GM21360 (cell line): ENCODE data around the gene SEC63.

Experiments
- ATAC-seq: cut with Tn5 transposase; IDR thresholded peaks from one replicate; pipeline ENCODE4 v1.9.1; 2021; ENCODE audit warnings: mild to moderate bottlenecking, moderate library complexity; ENCODE audit not compliant: unreplicated experiment

Gene SEC63

DNA sequence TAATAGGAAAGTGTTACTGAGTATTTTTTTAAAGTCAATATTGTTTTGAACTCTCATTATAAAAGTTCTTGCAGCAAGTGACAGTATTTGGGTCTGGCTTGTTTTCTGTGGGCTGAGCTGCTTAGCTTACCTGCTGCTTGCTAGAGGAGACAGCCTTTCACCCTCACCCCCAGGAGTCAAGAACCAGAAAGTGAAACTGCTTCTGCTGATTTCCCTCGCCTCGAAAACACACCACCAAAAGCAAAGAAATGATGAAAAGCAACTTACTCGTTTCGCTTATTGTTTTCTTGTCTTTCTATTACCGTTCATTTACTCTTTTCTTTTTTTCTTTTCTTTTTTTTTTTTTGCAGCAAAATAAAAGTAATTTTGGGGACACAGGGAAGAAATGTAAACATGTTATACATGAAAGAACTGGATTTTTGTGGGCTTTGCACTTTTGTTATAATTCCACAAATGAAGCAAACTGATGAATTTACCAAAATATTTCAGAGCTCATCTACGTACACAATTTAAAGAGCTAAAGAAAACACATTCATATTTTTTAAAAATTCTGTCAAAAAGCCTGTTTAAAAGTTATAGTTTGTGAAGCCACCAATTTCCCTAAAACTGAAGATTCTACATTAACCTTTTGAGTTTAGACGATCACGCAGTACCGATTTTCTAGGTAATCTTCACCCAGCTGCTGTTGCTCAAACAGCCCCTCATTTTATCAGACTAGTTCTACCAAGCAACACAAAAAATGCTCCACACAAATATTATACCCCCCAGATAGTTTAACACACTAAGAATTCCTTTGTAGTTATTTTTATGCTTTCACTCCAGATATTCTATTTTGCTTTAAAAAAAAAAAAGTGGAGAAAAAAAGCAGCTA lies 135.6 kb downstream of the SEC63 start:
- ATAC-seq, result no peak

DNA sequence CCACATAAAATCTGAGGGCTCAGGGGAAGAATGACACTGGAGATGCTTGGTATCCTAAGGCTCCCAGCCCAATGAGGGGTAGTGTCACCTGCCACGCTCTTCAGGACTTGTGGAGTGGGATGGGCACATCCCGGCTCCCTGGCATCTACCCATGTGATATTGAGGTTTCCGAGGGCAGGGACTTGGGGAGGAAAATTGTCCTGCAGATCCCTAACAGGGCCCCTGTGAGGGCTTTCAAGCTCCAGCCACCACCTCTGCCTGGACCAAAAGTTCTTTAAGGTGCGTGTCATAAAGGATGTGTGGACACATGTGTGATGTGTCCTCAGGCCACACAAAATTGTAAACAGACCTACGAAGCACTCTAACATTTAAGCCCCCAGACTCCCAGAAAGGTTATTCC lies 136.4 kb downstream of the SEC63 start:
- no peak for ATAC-seq

DNA sequence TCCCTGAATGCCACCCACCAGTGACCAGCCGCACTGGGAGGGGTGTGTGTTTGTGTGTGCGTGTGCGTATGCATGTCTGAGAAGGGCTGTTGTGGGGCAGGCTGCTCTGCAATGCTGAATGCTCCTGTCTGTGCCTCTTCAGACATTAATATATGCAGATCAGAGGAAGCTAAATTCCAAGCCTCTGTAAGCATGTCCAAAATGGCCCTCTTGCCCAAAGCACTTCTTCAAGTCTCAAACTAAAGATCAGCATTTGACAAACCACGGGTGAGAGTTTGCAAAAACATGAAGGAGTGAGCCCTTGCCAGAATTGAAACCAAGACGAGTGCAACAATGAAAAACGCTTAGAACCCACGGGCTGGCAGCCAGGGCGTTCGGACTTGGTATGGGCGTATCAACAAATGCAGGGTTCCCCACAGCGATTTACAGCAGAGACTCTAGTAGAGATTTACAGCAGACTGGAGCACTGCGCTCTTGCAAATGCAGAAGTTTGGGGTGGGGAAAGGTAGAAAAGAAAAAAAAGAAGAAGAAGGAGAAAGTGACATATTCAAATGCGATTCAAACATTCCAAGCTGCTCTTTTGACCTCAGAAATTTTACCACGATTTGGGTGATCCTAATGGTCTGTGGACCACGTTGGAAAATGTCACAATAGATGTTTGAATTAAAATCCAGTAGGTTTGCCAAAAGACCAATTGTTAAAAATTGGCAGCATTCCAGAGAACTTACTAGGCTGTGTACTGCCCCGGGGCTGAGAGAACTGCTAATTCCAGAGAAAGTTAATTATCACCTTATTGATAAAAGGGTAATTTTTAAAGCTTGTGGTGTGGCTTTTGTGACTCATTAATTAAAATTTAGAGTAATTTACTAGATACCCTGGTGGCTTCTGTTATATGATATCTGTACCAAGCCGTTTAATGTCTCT lies 137.4 kb downstream of the SEC63 start:
- ATAC-seq, result no peak

DNA sequence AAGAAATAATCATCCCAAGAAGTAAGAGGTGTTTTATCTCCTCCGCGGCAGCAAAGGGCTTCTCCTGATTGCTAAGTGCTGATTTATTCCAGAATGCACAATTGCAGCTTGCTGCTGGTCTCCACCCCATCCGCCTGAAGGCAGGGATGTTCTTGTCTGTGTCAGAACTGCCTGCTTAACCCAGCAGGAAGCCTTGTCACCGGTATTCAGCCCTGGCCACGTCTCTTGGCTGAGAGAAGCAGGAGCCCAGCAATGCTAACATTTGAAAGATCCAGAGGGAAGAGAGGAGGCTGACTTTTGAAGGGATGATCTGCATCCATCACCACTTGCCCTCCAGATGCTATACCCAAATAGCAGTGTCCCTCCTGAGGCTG lies 138.1 kb downstream of the SEC63 start:
- no peak for ATAC-seq

DNA sequence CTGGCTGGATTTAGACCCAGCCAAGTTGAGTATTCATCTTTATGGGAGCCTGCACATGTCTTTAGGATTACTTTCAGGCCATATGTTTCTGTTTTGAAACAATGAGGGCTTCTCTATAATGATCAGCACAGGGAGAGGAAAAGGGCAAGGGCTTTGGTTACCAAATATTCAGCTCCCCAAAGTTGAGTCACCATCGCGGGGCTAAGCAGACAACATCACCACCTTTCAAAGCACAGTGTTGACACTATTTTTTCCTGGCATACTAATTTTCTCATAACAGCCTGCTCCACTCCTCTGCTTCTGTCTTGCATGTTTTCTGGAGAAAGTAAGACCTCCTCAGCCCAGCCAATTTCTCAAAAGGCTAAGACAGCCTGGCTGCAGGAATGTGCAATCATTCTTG lies 138.8 kb downstream of the SEC63 start:
- no peak for ATAC-seq

DNA sequence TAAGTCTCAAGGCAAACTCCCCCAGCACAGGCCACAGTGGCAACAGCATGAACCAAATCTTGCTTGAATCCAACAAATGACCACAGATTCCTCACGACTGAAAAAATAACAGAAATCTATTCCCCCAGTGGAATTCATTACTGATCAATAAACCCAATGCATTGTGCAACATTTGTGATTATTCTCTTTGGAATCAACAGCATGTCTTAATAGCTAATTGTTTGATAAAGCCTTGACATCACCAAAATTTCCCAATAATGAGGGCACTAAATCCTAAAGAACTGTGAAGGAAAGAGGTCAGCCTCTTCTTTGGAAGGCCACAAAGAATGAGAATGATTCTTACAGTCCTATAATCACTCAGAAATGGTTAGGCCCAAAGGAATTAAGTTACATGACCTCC lies 139.7 kb downstream of the SEC63 start:
- no peak for ATAC-seq

DNA sequence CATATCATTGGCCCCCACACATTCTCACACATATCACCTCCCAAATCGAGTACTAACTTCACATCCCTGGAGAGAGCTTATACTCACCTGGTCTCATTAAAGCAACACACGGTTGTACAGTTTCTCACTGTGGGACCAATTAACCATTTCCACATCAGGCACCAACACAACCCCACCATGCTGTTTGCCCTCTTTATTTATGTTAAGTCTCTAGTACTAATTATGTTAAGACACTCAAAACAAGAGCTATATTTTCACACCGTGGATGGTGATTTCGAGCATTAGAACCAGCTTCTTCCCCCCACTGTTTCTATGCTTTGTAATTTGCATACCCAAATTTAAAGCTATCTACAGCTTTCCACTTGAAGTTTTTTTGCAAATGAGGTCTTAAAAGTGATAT lies 140.2 kb downstream of the SEC63 start:
- ATAC-seq, result no peak
